ENCODE data around the gene OLFML3.
A peak's percentile ranks its signal among the peaks of the same experiment; 100 is the strongest.

The OLFML3 gene

GRCh38 chr1:113949007-113949406 is 30.3 kb upstream of the OLFML3 start:
- DNase-seq, result no peak

GRCh38 chr1:113950908-113951307 is 28.4 kb upstream of the OLFML3 start:
- no peak for DNase-seq

GRCh38 chr1:113951719-113952118 is 27.6 kb upstream of the OLFML3 start:
- no peak for DNase-seq

GRCh38 chr1:113957984-113958383 is 21.3 kb upstream of the OLFML3 start:
- no peak for DNase-seq

GRCh38 chr1:113958691-113959090 is 20.6 kb upstream of the OLFML3 start:
- DNase-seq, result no peak

- no peak for DNase-seq
Measured at GRCh38 chr1:113963281-113963906, 15.9 kb upstream of the OLFML3 start.

- DNase-seq, result no peak
Measured at GRCh38 chr1:113965703-113966412, 13.4 kb upstream of the OLFML3 start.

- DNase-seq, result no peak
Measured at GRCh38 chr1:113972954-113973353, 6.3 kb upstream of the OLFML3 start.

- DNase-seq, result no peak
Measured at GRCh38 chr1:113975211-113975895, 3.9 kb upstream of the OLFML3 start.

GRCh38 chr1:113976609-113977278 is 2.5 kb upstream of the OLFML3 start:
- DNase-seq, result peak; percentile 1

- no peak for DNase-seq
Measured at GRCh38 chr1:113977906-113978305, 1.4 kb upstream of the OLFML3 start.

GRCh38 chr1:113980110-113980509 is 836 bp downstream of the OLFML3 start:
- no peak for DNase-seq

- no peak for DNase-seq
Measured at GRCh38 chr1:113981962-113982931, 3.0 kb downstream of the OLFML3 start.

- DNase-seq, result no peak
Measured at GRCh38 chr1:113982949-113983348, 3.7 kb downstream of the OLFML3 start.

GRCh38 chr1:113983391-113983790 is 4.1 kb downstream of the OLFML3 start:
- no peak for DNase-seq

GRCh38 chr1:113983826-113984225 is 4.6 kb downstream of the OLFML3 start:
- DNase-seq, result no peak

GRCh38 chr1:113984710-113985109 is 5.4 kb downstream of the OLFML3 start:
- peak; percentile 63 for DNase-seq

GRCh38 chr1:113986802-113987201 is 7.5 kb downstream of the OLFML3 start:
- DNase-seq, result no peak

GRCh38 chr1:113987259-113987658 is 8.0 kb downstream of the OLFML3 start:
- no peak for DNase-seq

- peak; percentile 6 for DNase-seq
Measured at GRCh38 chr1:113990530-113990929, 11.3 kb downstream of the OLFML3 start.

- DNase-seq, result no peak
Measured at GRCh38 chr1:113990961-113991360, 11.7 kb downstream of the OLFML3 start.

- no peak for DNase-seq
Measured at GRCh38 chr1:113991467-113991997, 12.3 kb downstream of the OLFML3 start.
